Medulla oblongata (tissue), 1 donor: ENCODE measurements around the gene VRK1.
"Not testable (repeated sequence)": the region's sequence is repeated elsewhere in the genome, so short reads cannot be mapped to it uniquely, and the experiment has no call there.

Experiments
- DNase-seq: peaks from one replicate; pipeline ENCODE4 v3.0.0-alpha.2; 2015; ENCODE audit errors: extremely low spot score

The VRK1 gene

DNA sequence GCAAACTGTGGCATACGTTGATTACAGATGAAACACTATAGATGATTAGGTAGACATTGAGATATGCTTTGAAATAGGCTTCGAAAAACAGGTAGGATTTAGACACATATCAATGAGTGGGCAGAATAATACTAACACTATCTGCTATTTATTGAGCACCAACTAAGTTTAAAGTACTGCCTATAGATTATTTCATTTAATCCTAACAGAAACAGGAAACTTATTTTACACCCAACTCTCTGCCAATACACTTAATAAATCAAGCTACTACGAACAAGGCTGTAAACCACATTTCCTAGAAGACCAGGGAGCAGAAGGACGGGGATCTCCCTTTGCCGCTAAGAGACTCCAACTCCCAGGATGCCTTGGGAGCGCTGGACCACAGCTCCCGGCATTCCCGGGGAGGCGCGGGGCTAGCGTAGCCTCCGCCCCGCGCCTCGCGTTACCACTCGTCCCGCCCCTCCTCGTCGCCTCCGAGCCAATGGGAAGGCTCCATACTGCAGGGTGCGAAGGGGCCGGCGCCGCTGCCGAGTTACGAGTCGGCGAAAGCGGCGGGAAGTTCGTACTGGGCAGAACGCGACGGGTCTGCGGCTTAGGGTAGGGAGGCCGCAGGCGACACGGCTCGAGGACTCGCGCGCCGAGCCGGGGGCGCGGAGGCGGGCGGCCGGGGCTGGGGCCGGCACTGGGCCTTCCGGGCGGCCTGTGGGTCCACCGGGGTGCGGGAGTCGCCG is at the start of gene VRK1:
Gene VRK1, plus strand, starts transcription at position 532 of the 731 bp plus-strand sequence. CDS start 36,090 bp downstream, outside the sequence.
- DNase-seq: peak; percentile 98

DNA sequence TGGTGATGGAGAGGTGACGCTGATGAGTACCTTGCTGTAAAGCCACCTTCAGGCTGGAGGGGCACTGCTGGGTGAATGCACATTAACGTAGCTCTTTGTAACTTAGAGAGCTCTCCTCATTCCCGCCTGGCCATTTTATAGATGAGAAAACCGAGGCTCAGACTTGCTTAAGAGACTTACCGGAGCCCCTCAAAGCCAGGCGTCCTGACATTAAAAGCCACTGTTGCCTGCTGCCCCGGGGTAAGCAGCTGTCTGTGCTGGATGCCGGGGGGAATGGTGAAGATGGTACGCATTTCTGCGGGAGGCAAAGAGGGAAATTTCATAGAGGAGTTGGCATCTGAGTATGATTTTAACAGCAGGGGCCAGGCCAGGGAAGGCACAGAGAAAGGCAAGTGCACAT is 49.6 kb upstream of the VRK1 start:
- no peak for DNase-seq

DNA sequence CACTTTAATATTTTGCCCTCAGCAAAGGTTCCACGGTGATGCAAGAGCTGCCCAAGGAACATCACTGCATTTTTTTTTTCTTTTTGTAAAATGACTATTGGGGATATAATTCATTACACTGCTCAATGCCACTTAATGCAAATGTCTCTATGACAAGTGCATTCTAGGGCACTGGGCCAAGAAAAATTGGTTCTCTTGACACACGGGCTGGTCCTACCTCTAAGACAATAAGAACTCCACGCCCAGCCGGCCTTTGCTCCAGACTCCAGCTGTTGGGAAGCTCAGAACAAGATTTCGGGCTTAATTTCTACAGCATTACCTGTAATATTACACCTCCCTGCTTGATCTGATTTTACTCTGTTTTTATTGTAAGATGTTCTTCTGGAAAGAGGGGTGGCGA is 48.8 kb upstream of the VRK1 start:
- no peak for DNase-seq

DNA sequence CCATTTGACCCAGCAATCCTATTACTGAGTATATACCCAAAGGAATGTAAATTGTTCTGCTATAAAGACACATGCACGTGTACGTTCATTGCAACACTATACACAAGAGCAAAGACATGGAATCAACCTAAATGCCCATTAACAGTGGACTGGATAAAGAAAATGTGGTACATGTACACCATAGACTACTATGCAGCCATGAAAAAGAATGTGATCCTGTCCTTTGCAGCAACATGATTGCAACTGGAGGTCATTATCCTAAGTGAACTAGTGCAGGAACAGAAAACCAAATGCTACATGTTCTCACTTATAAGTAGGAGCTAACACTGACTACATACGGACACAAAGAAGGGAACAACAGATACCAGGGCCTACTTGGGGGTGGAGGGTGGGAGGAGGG is 45.7 kb upstream of the VRK1 start:
- DNase-seq: no peak

DNA sequence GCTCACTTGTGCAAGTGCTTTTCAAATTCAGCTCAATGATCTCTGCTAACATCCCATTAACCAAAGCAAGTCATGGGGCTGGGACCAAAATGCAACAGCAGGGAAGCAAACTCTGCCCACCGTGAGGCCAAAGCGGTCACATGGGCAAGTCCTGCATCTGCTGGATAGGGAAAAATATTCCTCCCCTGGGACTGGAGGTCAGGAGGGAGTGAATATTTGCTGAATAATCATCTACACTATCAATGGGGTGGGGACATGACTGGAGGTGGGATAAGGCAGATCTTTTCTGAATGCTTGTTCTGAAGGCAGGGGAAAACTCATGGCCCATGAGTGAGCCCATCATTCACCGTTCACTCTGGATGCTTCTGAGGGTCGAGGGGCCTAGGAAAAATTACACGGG is 45.1 kb upstream of the VRK1 start:
- no peak for DNase-seq

GRCh38 chr14:96752594-96752993 is 44.6 kb upstream of the VRK1 start:
- no peak for DNase-seq

- DNase-seq: no peak
These were observed 42.9 kb upstream of the VRK1 start for GRCh38 chr14:96754162-96754844.

GRCh38 chr14:96754845-96755184 is 42.4 kb upstream of the VRK1 start:
- peak; percentile 23 for DNase-seq

DNA sequence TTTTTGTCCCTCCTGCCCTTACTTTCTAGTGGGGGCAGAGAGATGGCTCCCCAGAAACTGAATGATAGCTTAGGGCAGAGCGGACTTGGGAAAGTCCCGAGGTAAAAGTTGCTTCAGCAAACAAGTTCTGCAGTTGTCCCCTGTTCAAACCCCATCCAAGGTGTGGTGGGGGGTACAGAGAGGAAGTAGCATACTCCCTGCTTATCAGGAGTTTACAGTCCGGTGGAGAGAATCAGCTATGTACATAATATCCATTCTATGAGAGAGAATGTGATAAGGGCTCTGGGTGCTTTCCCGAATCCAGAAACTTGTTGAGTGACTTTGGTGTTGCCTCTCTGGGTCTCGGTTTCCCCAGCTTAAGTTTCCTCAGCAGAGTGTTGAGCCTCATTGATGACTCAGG is 40.4 kb upstream of the VRK1 start:
- DNase-seq: no peak

- DNase-seq: no peak
These were observed 39.7 kb upstream of the VRK1 start for GRCh38 chr14:96757456-96757855.

DNA sequence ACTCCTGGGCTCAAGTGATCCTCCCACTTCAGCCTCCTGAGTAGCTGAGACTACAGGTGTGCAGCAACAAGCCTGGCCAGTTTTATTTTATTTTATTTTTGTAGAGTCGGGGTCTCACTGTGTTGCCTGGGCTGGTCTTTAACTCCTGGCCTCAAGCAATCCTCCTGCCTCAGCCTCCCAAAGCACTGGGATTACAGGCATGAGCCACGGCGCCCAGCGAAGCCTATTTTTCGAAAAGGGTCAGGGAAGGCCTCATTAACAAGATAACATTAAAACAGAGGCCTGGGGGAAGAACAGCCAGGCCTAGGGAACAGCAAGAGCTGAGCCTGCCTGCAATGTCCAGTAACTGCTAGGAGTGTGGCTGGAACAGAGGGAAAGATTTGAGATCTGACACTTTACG is 36.1 kb upstream of the VRK1 start:
- no peak for DNase-seq

GRCh38 chr14:96762650-96763049 is 34.5 kb upstream of the VRK1 start:
- peak; percentile 73 for DNase-seq

- no peak for DNase-seq
These were observed 33.2 kb upstream of the VRK1 start for GRCh38 chr14:96764012-96764411.

GRCh38 chr14:96765205-96765604 is 32.0 kb upstream of the VRK1 start:
- not testable (repeated sequence) for DNase-seq

- no peak for DNase-seq
These were observed 24.3 kb upstream of the VRK1 start for GRCh38 chr14:96772929-96773328.

DNA sequence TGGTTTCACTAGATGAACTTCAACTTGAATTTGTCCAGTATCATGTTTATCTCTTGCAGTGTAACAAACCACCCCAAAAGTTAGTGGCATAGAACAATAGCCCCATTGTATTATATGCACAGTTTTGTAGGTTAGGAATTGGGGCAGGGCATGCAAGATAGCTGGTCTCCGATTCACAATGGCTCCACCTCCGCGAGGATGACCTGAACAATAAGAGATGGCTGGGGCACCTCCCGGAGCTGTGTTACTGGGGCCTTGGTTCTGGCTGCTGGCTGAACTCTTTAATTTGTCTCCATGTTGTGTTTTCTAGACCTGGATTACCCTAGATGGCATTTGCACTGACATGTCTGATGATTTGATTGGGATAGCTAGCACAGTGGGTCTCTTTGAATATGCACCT is 20.4 kb upstream of the VRK1 start:
- DNase-seq: no peak

- no peak for DNase-seq
These were observed 16.7 kb upstream of the VRK1 start for GRCh38 chr14:96780500-96780899.

DNA sequence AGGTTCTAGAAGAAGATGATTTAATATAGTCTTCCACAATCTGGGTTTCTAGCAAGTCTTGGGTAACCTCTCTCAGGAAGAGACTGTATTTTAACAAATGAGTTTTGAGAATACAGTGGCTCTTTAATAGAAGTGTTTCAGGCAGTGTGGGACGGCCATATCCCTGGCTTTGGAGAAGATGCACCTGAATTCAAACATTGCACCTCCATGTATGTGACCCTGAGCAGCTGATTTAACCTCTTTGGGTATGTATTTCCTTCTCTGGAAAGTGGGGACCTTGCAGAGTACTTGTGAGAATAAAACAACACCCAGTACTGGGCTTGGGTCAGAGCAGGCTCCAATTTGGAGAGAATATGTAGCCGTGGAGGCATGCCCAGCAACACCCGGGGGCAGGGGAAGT is 15.8 kb upstream of the VRK1 start:
- no peak for DNase-seq

GRCh38 chr14:96782436-96782835 is 14.7 kb upstream of the VRK1 start:
- DNase-seq: no peak

DNA sequence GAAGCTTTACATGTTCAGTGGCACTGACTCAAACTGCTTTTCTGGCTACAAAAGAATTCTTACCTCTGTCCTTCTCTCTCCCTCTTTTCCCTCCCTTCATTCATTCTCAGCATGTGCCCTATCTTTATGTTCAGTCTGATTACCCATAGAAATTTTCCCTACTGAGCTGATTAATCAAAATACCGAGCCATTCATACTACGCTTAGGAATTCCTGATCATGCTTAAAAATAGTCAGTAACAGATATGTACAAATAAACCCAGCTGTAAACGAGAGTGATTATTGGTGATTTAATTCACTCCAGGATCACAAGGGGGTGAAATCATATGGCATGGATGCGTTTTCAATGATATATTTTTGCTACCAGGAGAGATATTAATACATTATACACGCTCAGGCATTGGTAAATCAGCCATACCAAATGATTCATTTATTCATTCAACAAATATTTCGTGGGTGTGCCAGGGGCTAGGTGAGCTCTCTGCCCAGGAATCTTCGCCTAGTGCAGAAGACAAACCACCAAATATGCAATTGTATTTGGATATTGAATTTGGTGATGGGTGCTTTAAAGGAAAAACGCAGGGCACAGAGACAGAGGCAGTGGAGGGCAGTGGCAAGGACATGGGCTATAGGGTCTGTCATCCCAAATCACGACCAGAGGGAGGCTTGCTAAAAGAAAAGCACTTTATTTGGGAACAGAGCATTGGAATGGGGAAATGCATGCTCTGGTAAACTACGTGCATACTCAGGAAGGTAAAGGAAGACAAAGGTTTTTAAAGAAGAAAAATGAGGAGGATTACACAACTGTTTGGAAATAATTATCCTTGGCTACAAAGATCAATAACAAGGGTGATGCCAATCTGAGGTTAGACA is 13.9 kb upstream of the VRK1 start:
- no peak for DNase-seq

DNA sequence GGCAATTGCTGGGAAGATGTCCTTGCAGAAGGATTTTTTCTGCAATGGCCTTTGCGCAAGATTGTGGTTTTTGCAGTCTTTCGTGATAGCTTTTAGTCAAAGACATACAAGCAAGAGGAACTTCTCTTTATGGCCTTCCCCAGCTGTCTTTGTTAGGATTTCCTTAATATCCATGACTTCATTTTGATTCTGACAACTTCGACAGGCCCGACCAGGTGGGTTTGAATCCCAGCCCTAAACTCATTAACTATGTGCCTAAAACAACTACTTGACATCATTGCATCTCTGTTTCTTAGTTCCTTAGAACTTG is 13.3 kb upstream of the VRK1 start:
- DNase-seq: peak; percentile 33

GRCh38 chr14:96790186-96790585 is 7.0 kb upstream of the VRK1 start:
- no peak for DNase-seq

GRCh38 chr14:96790706-96791105 is 6.5 kb upstream of the VRK1 start:
- no peak for DNase-seq
